Hepatocyte (in vitro differentiated cells): ENCODE data around the gene BLOC1S2. TPM values are rescaled to one million over a fixed set of nuclear protein-coding genes. Genes with fewer than 3 reads are reported as not detected.

Source experiments
- DNase-seq: peaks from one replicate; pipeline ENCODE4 v3.0.0-alpha.2; 2016; ENCODE audit warnings: low spot score
- H2AFZ ChIP-seq: fragments of 200-600 bp; sonication (generic); 2 replicates; pipeline ENCODE4 v1.6.0; 2016; ENCODE audit warnings: antibody characterized with exemption, mild to moderate bottlenecking
- H3K27ac ChIP-seq: fragments of 200-600 bp; sonication (generic); 2 replicates; pipeline ENCODE4 v1.5.1; 2016; ENCODE audit warnings: mild to moderate bottlenecking
- H3K27me3 ChIP-seq: fragments of 200-600 bp; sonication (generic); 2 replicates; pipeline ENCODE4 v1.6.1; 2016
- H3K36me3 ChIP-seq: fragments of 200-600 bp; sonication (generic); replicated peaks from 2 replicates; pipeline ENCODE4 v1.5.1; 2016; ENCODE audit warnings: low read depth; ENCODE audit not compliant: insufficient read depth
- H3K4me1 ChIP-seq: fragments of 200-600 bp; sonication (generic); 2 replicates; pipeline ENCODE4 v1.5.1; 2016; ENCODE audit warnings: mild to moderate bottlenecking, moderate library complexity; ENCODE audit not compliant: insufficient read depth
- H3K4me2 ChIP-seq: fragments of 200-600 bp; sonication (generic); 2 replicates; pipeline ENCODE4 v1.6.0; 2016
- H3K4me3 ChIP-seq: fragments of 200-600 bp; sonication (generic); 2 replicates; pipeline ENCODE4 v1.5.1; 2016; ENCODE audit warnings: mild to moderate bottlenecking
- H3K79me2 ChIP-seq: fragments of 200-600 bp; sonication (generic); 2 replicates; pipeline ENCODE4 v1.6.0; 2017; ENCODE audit warnings: mild to moderate bottlenecking
- H3K9me2 ChIP-seq: fragments of 200-600 bp; sonication (generic); replicated peaks from 2 replicates; pipeline ENCODE4 v1.6.0; 2017; ENCODE audit warnings: mild to moderate bottlenecking; ENCODE audit not compliant: insufficient read depth
- H3K9me3 ChIP-seq: fragments of 200-600 bp; sonication (generic); 2 replicates; pipeline ENCODE4 v1.5.1; 2016; ENCODE audit warnings: low read depth, mild to moderate bottlenecking
- H4K20me1 ChIP-seq: fragments of 200-600 bp; sonication (generic); 2 replicates; pipeline ENCODE4 v1.6.0; 2016; ENCODE audit warnings: mild to moderate bottlenecking; ENCODE audit not compliant: insufficient read depth, poor library complexity, severe bottlenecking
- CTCF ChIP-seq: fragments of 200-600 bp; sonication (generic); IDR thresholded peaks from 2 replicates; pipeline ENCODE4 v1.5.1; 2016; ENCODE audit warnings: antibody characterized with exemption, mild to moderate bottlenecking; ENCODE audit not compliant: poor library complexity
- EZH2 ChIP-seq: fragments of 200-600 bp; sonication (generic); IDR thresholded peaks from 2 replicates; pipeline ENCODE4 v1.6.1; 2016; ENCODE audit warnings: antibody characterized with exemption, mild to moderate bottlenecking, borderline replicate concordance
- EZH2phosphoT487 ChIP-seq: fragments of 200-600 bp; sonication (generic); IDR thresholded peaks from one replicate; pipeline ENCODE4 v1.6.1; 2018; ENCODE audit warnings: antibody characterized with exemption, mild to moderate bottlenecking, low read depth, moderate library complexity; ENCODE audit not compliant: unreplicated experiment, severe bottlenecking
- WGBS: methylation state at CpG from one replicate; pipeline ENCODE4 v1.1.6; 2016; ENCODE audit warnings: low lambda C conversion rate; ENCODE audit errors: missing lambda C conversion rate; 5-methylcytosine and 5-hydroxymethylcytosine counted together
- polyA plus RNA-seq: library from polyadenylated mRNA; unstranded; fragments of >200 nt; fragmentation: Nextera tagmentation; extraction: Ambion mirVana; gene quantifications from 2 replicates; pipeline ENCODE4 v1.2.1, GENCODE V29; 2016
- total RNA-seq: library from RNA; depleted of rRNA; stranded (reverse); fragments of >200 nt; gene quantifications from 2 replicates; pipeline ENCODE4 v1.2.3, GENCODE V29; 2014

BLOC1S2 gene
- total and polyA plus RNA-seq, 2 experiments from 2014 or later, result 50.1 to 50.4 TPM

- no peaks in the 10 kb centered on the region for H3K36me3 ChIP-seq
- H3K27ac ChIP-seq, result no peak overlapping the region
- no peaks in the 10 kb centered on the region for H3K4me1 ChIP-seq
- WGBS, result 77% methylated on average over 5 of the region's 5 CpGs
- H3K4me2 ChIP-seq, result no peak overlapping the region
- no peak overlapping the region for H3K4me3 ChIP-seq
- H2AFZ ChIP-seq, result no peak overlapping the region
- no peaks in the 10 kb centered on the region for H4K20me1 ChIP-seq
- no peaks in the 10 kb centered on the region for H3K9me3 ChIP-seq
- no peak for DNase-seq
- H3K79me2 ChIP-seq, result no peaks in the 10 kb centered on the region
- H3K27me3 ChIP-seq, result no peaks in the 10 kb centered on the region
- TF ChIP-seq EZH2phosphoT487, result no peak
- no peak for TF ChIP-seq CTCF
- no peak for TF ChIP-seq EZH2
- no peaks in the 10 kb centered on the region for H3K9me2 ChIP-seq
Observed at GRCh38 chr10:100245484-100246220, 40.8 kb downstream of the BLOC1S2 start.

GRCh38 chr10:100239851-100240250, 46.6 kb downstream of the BLOC1S2 start:
- H2AFZ ChIP-seq, result no peak overlapping the region
- no peaks in the 10 kb centered on the region for H3K4me1 ChIP-seq
- H3K9me2 ChIP-seq, result no peaks in the 10 kb centered on the region
- no peak overlapping the region for H3K4me3 ChIP-seq
- no peaks in the 10 kb centered on the region for H3K9me3 ChIP-seq
- 85% methylated on average over 3 of the region's 3 CpGs for WGBS
- no peaks in the 10 kb centered on the region for H4K20me1 ChIP-seq
- TF ChIP-seq EZH2phosphoT487, result no peak
- TF ChIP-seq EZH2, result no peak
- no peak for TF ChIP-seq CTCF
- no peak overlapping the region for H3K27ac ChIP-seq
- no peaks in the 10 kb centered on the region for H3K36me3 ChIP-seq
- H3K27me3 ChIP-seq, result no peaks in the 10 kb centered on the region
- no peaks in the 10 kb centered on the region for H3K79me2 ChIP-seq
- DNase-seq, result no peak
- no peak overlapping the region for H3K4me2 ChIP-seq

- Histone ChIP-seq H3K27ac (no peak overlapping the region), H3K9me2 (no peaks in the 10 kb centered on the region), H4K20me1 (no peaks in the 10 kb centered on the region), H3K79me2 (no peaks in the 10 kb centered on the region), H3K4me1 (no peaks in the 10 kb centered on the region), H3K4me3 (no peak overlapping the region), H3K27me3 (no peaks in the 10 kb centered on the region), H3K36me3 (no peaks in the 10 kb centered on the region), H3K9me3 (no peaks in the 10 kb centered on the region), H2AFZ (no peak overlapping the region), H3K4me2 (no peak overlapping the region)
- WGBS, result 99% methylated on average over 7 of the region's 7 CpGs
- TF ChIP-seq CTCF, result no peak
- no peak for TF ChIP-seq EZH2phosphoT487
- TF ChIP-seq EZH2, result no peak
- DNase-seq, result no peak
Observed at GRCh38 chr10:100238429-100238828, 48.1 kb downstream of the BLOC1S2 start.
